GM19035 (cell line): ENCODE measurements around the gene MRPL47.
A peak's percentile ranks its signal among the peaks of the same experiment; 100 is the strongest.

ENCODE experiments used
- ATAC-seq: cut with Tn5 transposase; IDR thresholded peaks from one replicate; pipeline ENCODE4 v1.9.1; 2021; ENCODE audit not compliant: unreplicated experiment

The MRPL47 gene

GRCh38 chr3:179591313-179591712 lies 13.1 kb downstream of the MRPL47 start:
- ATAC-seq = no peak

- ATAC-seq = no peak
Measured at GRCh38 chr3:179590669-179591068, 13.8 kb downstream of the MRPL47 start.

- no peak for ATAC-seq
Measured at GRCh38 chr3:179589143-179589542, 15.3 kb downstream of the MRPL47 start.

GRCh38 chr3:179580992-179581391 lies 23.4 kb downstream of the MRPL47 start:
- no peak for ATAC-seq

- ATAC-seq = peak; percentile 24
Measured at GRCh38 chr3:179565496-179565895, 38.9 kb downstream of the MRPL47 start.

GRCh38 chr3:179563271-179563783 lies 41.1 kb downstream of the MRPL47 start:
- peak; percentile 49 for ATAC-seq

- peak; percentile 93 for ATAC-seq
Measured at GRCh38 chr3:179562591-179563270, 41.7 kb downstream of the MRPL47 start, which contains the start of gene ACTL6A. ACTL6A (plus strand) TSS chr3:179562926; CDS start chr3:179563093, 167 bp downstream.

GRCh38 chr3:179560791-179561190 lies 43.6 kb downstream of the MRPL47 start:
- ATAC-seq = no peak

GRCh38 chr3:179558742-179559364 lies 45.6 kb downstream of the MRPL47 start:
- ATAC-seq = no peak

- no peak for ATAC-seq
Measured at GRCh38 chr3:179551349-179552105, 52.9 kb downstream of the MRPL47 start.

GRCh38 chr3:179546814-179547241 lies 57.6 kb downstream of the MRPL47 start:
- no peak for ATAC-seq

- ATAC-seq = no peak
Measured at GRCh38 chr3:179544981-179545645, 59.3 kb downstream of the MRPL47 start.

GRCh38 chr3:179542375-179542774 lies 62.1 kb downstream of the MRPL47 start:
- ATAC-seq = no peak

GRCh38 chr3:179541596-179541995 lies 62.8 kb downstream of the MRPL47 start:
- ATAC-seq = no peak

- no peak for ATAC-seq
Measured at GRCh38 chr3:179541094-179541493, 63.3 kb downstream of the MRPL47 start.
